ENCODE results near the gene TROAP. TPM values are rescaled to one million over a fixed set of nuclear protein-coding genes. Genes with fewer than 3 reads are reported as not detected.

The TROAP gene
- total and polyA plus RNA-seq, 9 of the 15 experiments (the other 6 are each of a cell fraction or from before 2014, with no cell fraction given), result 46.4 to 171 (median 59.8) TPM

DNA sequence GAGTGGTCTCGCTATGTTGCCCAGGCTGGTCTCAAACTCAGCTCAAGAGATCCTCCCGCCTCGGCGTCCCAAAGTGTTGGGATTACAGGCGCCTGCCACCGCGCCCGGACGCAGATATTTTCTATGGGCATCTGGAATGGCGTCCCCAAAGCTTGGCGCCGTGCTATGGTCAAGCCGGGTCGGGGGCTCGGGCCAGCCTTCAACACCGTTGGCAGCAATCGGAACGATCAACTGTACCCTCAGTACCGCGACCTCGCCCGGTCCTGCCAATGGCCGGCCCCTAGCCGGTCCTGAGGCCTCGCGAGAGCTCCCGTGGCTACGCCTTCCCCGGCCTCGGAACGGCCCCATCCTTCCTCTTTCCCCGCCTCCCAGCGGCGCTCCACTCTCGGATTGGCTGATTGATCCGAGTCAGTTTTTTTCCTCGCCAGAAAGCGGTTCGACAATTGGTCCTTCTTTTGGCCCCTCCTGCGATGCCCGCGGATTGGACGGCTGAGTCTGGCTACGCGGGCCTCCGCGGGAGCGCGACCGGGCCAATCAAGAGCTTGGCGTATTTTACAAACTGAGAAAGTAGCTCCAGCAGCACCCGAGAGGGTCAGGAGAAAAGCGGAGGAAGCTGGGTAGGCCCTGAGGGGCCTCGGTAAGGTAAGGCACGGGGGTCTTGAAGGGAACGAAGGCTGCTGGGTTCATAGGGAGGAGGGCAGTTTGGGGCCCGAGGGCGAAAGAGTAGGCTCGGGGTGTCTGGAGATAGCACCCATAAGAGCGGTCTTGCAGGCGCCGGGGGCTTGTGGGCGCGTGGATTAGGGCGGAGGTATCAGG lies at the start of gene TROAP (continued):
- TF ChIP-seq SMARCB1 (IDR thresholded peaks at IDR 0.05; ENCODE audit: insufficient read length, low read depth) (no peak), SMARCA5 (IDR thresholded peaks at IDR 0.05) (no peak), NEUROD1 (IDR thresholded peaks at IDR 0.05; ENCODE audit: borderline replicate concordance, low read depth, low read length, partially characterized antibody) (peak; percentile 78), TBL1XR1 (IDR thresholded peaks at IDR 0.05; ENCODE audit: low read length in 2 of 2) (no peak; a peak in 1 of 4 replicates), NKRF (IDR thresholded peaks at IDR 0.05; ENCODE audit: borderline replicate concordance) (peak; percentile 96), ZNF408 (CRISPR knock-in tag; IDR thresholded peaks at IDR 0.05; ENCODE audit: low read depth) (no peak), NONO (IDR thresholded peaks at IDR 0.05; ENCODE audit: low read depth in 2 of 2, low read length in 1 of 2) (no peak), ZEB2 (IDR thresholded peaks at IDR 0.05) (no peak), CREB1 (IDR thresholded peaks at IDR 0.05) (peak; percentile 81), CREB1 (CRISPR knock-in tag; IDR thresholded peaks at IDR 0.05) (peak; percentile 78), NCOA4 (IDR thresholded peaks at IDR 0.05; ENCODE audit: partially characterized antibody) (no peak), SRSF3 (IDR thresholded peaks at IDR 0.05; ENCODE audit: insufficient read depth, low read length) (no peak), ZBTB34 (CRISPR knock-in tag; IDR thresholded peaks at IDR 0.05) (no peak), SAFB (IDR thresholded peaks at IDR 0.05; ENCODE audit: borderline replicate concordance, low read depth, low read length) (no peak), ARHGAP35 (IDR thresholded peaks at IDR 0.05; ENCODE audit: partially characterized antibody) (no peak), ZNF274 (IDR thresholded peaks at IDR 0.05; ENCODE audit: borderline replicate concordance, low read depth, low read length) (no peak), NFRKB (IDR thresholded peaks at IDR 0.05; ENCODE audit: low read depth) (peak; percentile 57), ZC3H11A (IDR thresholded peaks at IDR 0.05; ENCODE audit: low read depth, low read length) (no peak), ATF1 (CRISPR knock-in tag; IDR thresholded peaks at IDR 0.05) (no peak), ATF1 (tag; IDR thresholded peaks at IDR 0.05) (peak; percentile 95), ZC3H4 (CRISPR knock-in tag; IDR thresholded peaks at IDR 0.05; ENCODE audit: borderline replicate concordance) (no peak; the same call in 1 of the 2 replicates), KLF10 (CRISPR knock-in tag; IDR thresholded peaks at IDR 0.05) (no peak)
- TF ChIP-seq, protein P1, sequence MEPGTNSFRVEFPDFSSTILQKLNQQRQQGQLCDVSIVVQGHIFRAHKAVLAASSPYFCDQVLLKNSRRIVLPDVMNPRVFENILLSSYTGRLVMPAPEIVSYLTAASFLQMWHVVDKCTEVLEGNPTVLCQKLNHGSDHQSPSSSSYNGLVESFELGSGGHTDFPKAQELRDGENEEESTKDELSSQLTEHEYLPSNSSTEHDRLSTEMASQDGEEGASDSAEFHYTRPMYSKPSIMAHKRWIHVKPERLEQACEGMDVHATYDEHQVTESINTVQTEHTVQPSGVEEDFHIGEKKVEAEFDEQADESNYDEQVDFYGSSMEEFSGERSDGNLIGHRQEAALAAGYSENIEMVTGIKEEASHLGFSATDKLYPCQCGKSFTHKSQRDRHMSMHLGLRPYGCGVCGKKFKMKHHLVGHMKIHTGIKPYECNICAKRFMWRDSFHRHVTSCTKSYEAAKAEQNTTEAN (CRISPR knock-in tag; IDR thresholded peaks at IDR 0.05), result no peak
- TF ChIP-seq, protein P2, sequence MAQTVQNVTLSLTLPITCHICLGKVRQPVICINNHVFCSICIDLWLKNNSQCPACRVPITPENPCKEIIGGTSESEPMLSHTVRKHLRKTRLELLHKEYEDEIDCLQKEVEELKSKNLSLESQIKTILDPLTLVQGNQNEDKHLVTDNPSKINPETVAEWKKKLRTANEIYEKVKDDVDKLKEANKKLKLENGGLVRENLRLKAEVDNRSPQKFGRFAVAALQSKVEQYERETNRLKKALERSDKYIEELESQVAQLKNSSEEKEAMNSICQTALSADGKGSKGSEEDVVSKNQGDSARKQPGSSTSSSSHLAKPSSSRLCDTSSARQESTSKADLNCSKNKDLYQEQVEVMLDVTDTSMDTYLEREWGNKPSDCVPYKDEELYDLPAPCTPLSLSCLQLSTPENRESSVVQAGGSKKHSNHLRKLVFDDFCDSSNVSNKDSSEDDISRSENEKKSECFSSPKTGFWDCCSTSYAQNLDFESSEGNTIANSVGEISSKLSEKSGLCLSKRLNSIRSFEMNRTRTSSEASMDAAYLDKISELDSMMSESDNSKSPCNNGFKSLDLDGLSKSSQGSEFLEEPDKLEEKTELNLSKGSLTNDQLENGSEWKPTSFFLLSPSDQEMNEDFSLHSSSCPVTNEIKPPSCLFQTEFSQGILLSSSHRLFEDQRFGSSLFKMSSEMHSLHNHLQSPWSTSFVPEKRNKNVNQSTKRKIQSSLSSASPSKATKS (CRISPR knock-in tag; IDR thresholded peaks at IDR 0.05), result no peak

All from K562 (cell line).